GM12892 (cell line): ENCODE data around the gene CCAR1.

Source experiments
- POLR2A ChIP-seq: IDR thresholded peaks from 2 replicates; pipeline ENCODE4 v1.6.1; 2011; ENCODE audit warnings: low read depth, low read length, control low read depth
- POLR2AphosphoS5 ChIP-seq: IDR thresholded peaks from 2 replicates; pipeline ENCODE4 v1.6.1; 2011; ENCODE audit warnings: low read depth, low read length, control low read depth

DNA sequence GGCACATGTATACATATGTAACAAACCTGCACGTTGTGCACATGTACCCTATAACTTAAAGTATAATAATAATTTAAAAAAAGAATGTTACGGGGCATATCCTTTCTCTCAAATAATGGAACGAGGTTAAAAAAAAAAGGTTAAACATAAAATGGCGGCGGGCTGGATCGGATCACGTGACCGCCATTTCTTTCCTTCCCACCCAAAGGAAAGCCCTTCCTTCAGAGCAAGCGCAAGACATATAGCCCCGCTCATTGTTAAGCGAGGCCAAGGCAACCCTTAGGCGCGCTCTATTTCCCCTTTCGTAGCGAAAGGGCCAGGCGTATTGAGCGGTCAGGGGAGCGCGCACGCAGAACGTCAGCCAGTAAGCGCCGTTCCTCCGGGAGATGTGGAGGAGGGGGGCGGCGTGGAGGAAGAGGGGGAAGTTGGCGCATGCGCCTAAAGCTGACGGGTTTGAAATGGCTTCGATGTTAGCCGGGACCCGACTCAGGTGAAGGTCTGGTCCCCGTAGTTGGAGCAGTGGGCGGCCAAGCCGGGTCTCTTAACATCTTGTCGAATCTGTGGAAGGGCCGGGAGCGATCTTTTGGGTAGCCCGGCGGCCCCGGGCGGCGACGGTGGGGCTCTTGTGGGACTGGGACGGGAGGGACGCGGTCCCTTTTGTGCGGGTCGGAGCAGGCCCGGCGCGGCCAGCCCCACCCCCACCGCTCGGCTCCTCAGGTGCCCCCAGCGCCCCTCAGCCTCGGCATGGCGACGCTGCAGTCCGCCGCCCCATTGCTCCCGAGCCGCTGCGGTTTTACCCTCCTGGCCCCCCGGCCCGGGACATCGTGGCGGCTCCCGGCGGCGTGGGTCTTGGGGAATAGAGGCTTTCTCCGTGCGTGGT lies at the start of gene CCAR1:
- TF ChIP-seq POLR2A, result peak; percentile 89
- peak; percentile 93 for TF ChIP-seq POLR2AphosphoS5
